ENCODE measurements around the gene HSPA9.

DNA sequence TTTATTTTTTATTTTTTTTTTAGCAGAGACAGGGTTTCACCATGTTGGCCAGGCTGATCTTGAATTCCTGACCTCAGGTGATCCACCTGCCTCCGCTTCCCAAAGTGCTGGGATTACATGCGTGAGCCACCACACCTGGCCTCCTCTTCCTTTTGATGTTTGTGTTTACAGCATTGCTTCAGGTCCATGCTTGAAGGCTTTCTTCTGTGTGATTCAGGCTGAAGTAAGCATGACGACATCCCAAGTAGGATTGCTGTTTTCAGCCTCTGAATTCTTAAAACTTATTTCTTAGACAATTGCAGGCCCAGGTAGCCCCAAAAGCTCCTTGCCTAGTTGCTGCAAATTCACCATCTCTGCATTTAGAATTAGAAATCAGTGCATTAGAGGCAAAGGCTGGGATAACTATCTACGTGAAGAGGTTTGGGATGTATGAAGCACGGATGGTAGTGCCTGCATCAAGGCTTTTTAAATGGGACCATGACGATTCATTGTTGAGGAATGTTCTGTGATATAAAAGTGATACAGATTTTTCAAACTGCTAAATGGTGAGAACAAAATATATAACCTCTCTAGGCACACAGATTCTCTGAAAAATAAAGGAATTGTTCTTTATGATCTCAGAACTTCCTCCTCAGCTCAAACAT, 29.2 kb downstream of the HSPA9 start:
- no peak for TF ChIP-seq EZH2 (IDR thresholded peaks at IDR 0.05; ENCODE audit: borderline replicate concordance, low read depth, low read length, poor library complexity, severe bottlenecking)
- TF ChIP-seq, protein P1, sequence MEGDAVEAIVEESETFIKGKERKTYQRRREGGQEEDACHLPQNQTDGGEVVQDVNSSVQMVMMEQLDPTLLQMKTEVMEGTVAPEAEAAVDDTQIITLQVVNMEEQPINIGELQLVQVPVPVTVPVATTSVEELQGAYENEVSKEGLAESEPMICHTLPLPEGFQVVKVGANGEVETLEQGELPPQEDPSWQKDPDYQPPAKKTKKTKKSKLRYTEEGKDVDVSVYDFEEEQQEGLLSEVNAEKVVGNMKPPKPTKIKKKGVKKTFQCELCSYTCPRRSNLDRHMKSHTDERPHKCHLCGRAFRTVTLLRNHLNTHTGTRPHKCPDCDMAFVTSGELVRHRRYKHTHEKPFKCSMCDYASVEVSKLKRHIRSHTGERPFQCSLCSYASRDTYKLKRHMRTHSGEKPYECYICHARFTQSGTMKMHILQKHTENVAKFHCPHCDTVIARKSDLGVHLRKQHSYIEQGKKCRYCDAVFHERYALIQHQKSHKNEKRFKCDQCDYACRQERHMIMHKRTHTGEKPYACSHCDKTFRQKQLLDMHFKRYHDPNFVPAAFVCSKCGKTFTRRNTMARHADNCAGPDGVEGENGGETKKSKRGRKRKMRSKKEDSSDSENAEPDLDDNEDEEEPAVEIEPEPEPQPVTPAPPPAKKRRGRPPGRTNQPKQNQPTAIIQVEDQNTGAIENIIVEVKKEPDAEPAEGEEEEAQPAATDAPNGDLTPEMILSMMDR (conservative IDR thresholded peaks at IDR 0.05; ENCODE audit: low read depth, low read length): no peak
